GM10266 (cell line): ENCODE measurements around the gene FBLIM1.

Experiments used
- DNase-seq: peaks from one replicate; pipeline ENCODE4 v3.0.0; 2012; ENCODE audit errors: extremely low spot score
- CTCF ChIP-seq: IDR thresholded peaks from 2 replicates; pipeline ENCODE4 v1.5.1; 2012; ENCODE audit warnings: mild to moderate bottlenecking, low read depth; ENCODE audit not compliant: control insufficient read depth, insufficient read depth; ENCODE audit errors: missing control alignments

Gene FBLIM1, protein sequence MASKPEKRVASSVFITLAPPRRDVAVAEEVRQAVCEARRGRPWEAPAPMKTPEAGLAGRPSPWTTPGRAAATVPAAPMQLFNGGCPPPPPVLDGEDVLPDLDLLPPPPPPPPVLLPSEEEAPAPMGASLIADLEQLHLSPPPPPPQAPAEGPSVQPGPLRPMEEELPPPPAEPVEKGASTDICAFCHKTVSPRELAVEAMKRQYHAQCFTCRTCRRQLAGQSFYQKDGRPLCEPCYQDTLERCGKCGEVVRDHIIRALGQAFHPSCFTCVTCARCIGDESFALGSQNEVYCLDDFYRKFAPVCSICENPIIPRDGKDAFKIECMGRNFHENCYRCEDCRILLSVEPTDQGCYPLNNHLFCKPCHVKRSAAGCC

DNA sequence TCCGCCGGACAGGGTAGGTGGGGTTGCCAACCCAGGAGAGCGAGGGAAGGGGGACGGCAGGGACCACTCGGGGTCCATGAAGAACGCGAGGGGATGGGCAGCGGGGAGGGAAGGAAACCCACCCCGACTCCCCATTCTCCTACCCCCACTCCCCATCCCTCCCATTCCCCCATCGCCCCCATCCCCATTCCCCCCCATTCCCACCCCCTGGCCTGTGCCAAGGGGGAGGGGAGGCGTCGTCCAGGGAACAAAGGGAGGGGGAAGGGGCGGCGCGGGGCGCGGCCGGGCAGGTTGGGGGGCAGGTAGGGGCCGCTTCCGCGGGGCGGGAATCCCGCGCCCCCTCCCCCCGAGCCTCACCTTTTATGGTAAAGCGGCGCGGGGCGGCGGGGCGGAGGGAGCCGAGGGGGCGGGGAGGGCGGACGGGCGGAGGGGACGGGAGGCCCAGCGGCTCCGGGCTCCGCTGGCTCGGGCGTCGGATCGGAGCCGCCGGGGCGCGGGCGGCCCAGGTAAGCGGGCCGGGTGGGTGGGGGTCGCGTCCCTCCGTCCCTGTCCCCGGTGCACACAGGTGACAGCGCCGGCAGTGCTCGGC lies at the start of gene FBLIM1:
Gene FBLIM1, plus strand, starts transcription at position 453 of the 589 bp plus-strand sequence. CDS start 6,189 bp downstream, outside the sequence.
- DNase-seq = no peak

GRCh38 chr1:15709226-15709625 lies 49.4 kb upstream of the FBLIM1 start:
- no peak for DNase-seq
- TF ChIP-seq CTCF = no peak

More for the DNA sequence above, at the start of gene FBLIM1:
- TF ChIP-seq CTCF = no peak

- DNase-seq = no peak
- no peak for TF ChIP-seq CTCF
Observed at GRCh38 chr1:15712168-15712567, 46.4 kb upstream of the FBLIM1 start.

DNA sequence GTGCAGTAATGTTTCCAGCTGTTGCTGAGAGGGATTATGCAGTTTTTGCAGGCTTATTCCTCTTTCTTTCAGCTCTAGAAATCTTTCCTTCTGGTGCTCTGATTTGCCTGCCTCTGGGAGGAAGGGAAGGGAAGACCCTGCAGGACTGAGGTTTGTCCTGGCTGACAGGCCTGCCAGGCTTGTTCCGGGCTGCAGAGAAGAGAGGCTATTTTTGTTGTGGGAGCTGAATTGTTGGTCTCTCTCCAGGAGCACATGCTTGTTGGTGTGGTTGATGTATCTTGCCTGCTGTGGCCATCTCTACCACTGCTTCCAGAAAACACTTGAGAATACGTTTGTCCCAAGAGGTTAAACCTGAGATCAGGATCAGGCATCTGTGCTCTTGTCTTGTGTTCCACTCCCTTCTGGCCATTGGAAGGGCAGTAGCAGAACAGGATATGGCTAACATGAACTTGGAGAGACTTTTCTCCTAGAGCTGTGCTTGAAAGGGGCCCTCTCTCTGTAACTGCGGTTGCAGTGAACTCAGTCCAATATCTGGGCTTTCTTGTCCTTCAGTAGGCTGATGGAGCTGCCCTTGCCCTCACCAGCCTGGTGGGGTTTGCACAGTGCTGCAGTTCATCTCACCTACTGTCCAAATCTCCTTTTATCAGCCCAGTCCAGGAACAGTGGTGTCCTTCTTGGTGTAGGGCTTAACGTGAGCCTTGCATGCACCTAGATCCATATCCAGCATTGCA lies 44.0 kb upstream of the FBLIM1 start:
- no peak for DNase-seq
- no peak for TF ChIP-seq CTCF

DNA sequence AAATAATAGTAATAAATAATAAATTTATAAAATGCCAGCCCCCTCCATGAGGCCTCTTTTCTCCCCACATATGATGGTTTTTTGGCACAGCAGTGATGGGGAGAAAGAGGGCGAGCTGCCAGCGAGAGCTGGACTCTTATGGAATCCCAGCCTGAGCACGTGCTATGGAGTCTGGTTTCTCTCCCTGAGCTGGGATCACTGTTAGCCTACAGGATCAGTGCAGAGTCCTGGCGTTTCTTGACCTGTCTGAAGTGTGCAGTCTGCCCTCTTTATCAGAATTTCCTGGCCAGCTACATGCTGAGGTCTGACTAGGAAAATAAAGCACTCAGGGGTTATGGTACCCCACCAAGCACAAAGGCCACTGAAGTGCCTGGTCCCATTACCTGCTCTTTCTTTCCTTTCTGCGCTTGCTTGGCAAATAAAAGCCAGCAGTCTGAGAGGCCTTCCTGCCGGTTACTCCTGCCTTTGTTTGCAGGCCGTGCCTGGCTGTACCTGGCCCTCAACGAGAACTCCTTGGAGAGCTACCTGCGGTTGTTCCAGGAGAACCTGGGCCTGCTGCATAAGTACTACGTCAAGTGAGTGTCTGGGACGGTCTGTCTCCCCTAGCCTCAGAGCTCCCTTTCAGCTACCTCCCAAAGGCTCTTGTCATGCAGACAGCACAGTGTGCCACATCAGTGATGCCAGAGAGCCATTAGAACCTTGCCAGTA lies 41.0 kb upstream of the FBLIM1 start:
- no peak for DNase-seq
- TF ChIP-seq CTCF = no peak

DNA sequence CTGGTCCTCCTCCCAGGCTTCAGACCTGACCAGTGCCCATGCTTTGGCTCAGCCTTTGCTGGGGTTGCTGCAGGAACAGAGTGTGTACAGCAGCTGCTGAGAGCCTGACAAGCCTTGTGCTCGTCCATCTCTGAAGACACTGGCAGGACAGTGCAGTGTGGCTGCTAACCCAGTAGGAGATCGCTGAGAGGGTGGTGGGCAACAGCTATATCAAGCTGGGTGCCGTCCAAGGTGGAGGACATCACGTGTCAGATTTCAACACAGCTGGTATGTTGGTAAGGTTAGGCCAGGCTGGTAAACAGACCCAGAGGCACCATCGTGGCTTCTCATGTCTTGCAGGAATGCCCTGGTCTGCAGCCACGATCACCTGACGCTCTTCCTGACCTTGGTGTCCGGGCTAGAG lies 40.4 kb upstream of the FBLIM1 start:
- DNase-seq = no peak
- no peak for TF ChIP-seq CTCF
